NCI-H1694 treated with DMSO at 0.1 percent for 48 hours (cell line): Measurements from ENCODE around the gene GJB3.
"Not testable (repeated sequence)": the region's sequence is repeated elsewhere in the genome, so short reads cannot be mapped to it uniquely, and the experiment has no call there.

Source experiments
- DNase-seq: peaks from one replicate; lab custom pipeline; 2025; lab: John Stamatoyannopoulos, UW

Gene GJB3

DNA sequence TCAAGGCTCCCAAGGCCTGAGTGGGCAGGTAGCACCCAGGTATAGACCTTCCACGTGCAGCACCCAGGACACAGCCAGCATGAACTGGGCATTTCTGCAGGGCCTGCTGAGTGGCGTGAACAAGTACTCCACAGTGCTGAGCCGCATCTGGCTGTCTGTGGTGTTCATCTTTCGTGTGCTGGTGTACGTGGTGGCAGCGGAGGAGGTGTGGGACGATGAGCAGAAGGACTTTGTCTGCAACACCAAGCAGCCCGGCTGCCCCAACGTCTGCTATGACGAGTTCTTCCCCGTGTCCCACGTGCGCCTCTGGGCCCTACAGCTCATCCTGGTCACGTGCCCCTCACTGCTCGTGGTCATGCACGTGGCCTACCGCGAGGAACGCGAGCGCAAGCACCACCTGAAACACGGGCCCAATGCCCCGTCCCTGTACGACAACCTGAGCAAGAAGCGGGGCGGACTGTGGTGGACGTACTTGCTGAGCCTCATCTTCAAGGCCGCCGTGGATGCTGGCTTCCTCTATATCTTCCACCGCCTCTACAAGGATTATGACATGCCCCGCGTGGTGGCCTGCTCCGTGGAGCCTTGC lies 19.7 kb upstream of the GJB3 start:
- no peak for DNase-seq

- DNase-seq, result no peak
Measured at GRCh38 chr1:34761776-34762307, 19.2 kb upstream of the GJB3 start.

DNA sequence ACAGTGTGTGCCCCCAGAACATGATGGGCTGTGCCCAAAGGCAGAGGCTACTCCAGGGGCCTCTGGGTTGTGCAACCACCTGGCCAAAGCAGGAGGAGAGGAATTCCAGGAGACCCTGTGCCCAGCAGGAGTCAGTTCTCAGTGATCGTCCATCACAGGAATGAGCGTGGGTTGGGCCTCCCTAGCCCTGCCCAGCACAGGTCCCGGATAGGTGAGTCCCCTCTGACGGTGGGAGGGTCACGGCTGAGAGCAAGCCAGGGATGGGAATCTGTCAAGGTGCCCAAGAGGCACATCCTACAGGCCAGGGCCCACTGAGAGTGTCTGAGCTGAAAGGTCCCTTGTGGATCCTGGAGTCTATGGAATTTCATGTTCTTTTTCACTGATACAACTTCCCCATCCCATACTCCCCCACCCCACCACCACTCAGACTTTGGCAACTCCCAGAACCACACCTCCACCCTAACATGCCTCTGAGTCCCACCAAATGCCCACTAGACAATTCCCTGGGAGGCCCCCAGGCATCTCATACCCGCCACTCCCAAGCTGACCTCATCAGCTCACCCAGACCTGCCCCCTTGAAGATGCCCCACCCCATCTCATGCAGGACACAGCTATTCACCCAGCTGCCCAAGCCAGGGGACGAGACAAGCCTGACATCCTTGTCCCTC lies 18.4 kb upstream of the GJB3 start:
- DNase-seq, result no peak

GRCh38 chr1:34763142-34763781 lies 17.8 kb upstream of the GJB3 start:
- no peak for DNase-seq

GRCh38 chr1:34768856-34769255 lies 12.2 kb upstream of the GJB3 start:
- no peak for DNase-seq

DNA sequence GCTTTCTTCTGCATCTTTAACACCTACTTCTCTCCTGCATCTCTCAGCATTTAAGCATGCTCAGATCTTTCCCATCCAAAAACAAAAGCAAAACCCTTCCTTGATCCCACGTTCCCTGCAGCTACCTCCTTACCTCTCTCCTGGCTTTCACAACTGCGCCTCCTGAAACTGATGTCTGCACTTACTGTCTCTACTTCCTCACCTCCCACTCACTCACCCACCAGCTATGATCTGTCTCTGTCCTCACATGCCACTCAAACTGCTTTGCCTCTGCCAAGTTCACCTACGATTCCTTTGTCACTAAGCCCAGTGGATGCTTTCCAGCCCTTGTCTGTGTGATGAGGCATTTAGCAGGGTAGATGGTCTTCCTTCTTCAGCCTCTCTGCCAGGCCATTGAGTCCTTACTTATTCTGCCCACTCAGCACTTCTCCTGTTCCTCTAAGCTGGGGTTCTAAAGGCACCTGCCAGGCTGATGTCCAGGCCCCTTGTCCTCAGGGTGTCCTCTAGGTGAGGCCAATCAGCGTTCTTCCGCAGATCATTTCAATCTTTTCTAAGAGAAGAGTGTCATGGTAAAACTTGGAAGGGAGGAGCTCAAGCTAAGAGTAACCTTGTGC lies 10.0 kb upstream of the GJB3 start:
- no peak for DNase-seq

DNA sequence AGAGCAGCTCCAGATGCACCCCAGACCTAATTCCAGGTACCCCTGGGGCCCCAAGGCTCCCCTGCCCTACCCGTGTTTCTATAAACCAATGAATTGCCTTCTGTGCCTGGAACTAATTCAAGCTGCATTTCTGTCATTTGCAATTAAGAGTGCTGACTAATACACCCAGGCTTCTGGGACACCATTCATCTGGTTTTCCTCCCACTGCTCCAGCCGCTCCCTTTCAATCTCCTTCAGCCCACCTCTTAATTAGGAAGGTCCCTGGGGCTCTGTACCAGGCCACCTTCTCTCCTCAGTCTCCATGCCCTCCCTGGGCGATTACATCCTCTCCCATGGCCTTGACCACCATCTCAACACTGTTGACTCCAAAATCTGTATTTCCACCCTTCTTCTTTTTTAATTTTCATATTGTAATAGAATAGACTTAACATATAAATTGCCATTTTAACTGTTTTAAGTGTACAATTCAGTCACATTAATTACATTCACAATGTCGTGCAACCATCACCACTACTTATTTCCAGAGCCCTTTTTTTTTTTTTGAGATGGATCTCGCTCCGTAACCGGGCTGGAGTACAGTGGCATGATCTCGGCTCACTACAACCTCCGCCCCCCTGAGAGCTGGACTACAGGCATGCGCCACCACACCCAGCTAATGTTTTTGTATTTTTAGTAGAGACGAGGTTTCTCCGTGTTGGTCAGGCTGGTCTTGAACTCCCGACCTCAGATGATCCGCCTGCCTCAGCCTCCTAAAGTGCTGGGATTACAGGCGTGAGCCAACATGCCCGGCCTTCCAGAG lies 9.2 kb upstream of the GJB3 start:
- no peak for DNase-seq

GRCh38 chr1:34773114-34773513 lies 7.9 kb upstream of the GJB3 start:
- not testable (repeated sequence) for DNase-seq

DNA sequence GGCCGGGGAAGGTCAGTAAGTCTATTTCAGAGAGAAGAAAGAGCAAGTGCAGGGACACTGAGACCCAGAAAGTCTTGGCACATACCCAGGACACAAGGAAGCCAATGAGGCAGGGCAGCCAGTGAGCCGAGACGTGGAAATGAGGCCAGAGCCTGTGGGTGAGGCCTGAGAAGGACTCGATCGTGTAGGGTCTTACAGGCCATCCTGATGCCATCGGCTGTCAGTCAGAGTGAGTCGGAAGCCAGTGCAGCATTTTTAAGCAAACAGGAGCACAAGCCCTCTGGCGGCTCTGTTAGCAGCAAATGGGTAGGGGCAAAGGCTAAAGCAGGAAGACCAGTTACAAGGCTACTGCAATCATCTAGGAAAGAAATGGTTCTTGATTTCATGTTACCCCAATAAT lies 6.1 kb upstream of the GJB3 start:
- DNase-seq, result no peak

DNA sequence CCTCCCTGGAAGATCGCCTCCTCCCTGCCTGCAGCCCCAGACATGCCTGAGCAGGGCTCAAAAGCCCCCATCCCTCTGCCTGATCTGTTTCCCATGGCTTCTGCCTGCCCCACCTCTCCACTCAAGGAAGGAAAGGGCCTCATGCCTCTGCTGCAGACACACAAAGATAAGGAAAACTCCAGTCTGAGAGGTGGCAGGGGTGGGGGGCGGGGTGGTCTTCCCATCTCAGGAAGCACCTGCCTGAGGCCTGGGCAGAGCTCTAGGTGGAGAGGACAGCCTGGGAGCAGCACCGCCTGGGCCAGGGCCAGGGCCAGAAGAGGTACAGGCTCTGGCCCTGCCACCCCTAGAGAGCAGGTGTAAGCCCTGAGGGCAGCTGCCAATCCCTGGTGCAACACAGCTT lies 4.1 kb upstream of the GJB3 start:
- DNase-seq, result no peak

DNA sequence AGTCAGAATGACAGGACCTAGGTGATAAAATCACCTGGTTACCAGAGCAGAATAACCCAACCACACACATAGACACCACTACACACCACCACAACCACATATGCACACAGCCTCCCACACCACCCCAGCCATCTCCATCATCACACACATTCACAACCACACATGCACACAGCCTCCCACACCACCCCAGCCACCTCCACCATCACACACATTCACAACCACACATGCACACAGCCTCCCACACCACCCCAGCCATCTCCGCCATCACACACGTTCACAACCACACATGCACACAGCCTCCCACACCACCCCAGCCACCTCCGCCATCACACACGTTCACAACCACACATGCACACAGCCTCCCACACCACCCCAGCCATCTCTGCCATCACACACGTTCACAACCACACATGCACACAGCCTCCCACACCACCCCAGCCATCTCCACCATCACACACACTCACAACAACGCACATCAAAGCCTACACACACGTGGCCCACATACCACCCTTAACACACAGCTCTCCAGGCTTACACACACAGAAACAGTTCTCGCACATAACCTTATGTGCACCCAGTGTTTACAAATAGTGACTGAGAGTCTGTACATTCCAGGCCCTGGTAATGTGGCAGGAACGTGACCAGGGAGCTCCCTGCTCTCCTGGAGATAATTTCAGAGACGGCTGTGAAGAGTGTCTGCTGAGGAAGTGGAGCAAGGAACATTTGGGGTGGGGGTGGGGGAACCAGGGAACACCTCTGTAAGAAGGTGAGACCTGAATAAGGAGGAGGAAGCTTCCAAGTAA lies 3.3 kb upstream of the GJB3 start:
- no peak for DNase-seq

DNA sequence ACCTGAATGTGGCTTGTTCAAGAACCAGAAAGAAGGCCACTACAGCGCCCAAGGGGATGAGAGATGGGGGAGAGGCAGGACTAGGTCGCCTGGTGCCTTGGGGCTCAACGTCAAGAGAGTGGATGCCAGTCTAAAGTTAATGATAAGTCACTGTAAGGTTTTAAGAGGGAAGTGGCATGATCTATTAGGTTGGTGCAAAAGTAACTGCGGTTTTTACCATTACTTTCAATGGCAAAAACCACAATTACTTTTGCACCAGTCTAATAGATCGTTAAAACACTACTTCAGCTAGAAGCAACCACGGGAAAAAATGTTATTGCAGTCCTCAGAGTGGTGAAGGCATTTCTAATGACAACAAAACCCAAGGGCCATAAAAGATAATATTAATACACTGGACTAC lies 2.6 kb upstream of the GJB3 start:
- no peak for DNase-seq

DNA sequence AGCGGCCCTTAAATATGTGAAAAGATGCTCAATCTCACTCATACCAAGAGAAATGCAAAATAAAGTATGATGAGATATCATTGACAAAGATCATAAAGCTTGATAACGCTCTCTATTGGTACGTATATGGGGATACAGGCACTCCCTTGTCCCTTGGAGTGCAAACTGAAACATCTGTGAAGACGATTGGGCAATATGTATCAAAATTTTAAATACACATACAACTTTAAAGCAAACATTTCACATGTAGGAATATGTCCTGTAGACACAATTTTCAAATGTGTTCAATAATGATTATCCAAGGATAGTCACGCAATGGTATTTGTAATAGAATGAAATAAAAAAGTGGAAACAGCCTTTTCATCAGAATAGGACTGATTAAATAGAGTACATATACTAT lies 2.0 kb upstream of the GJB3 start:
- no peak for DNase-seq

- no peak for DNase-seq
Measured at GRCh38 chr1:34779526-34779925, 1.5 kb upstream of the GJB3 start.

DNA sequence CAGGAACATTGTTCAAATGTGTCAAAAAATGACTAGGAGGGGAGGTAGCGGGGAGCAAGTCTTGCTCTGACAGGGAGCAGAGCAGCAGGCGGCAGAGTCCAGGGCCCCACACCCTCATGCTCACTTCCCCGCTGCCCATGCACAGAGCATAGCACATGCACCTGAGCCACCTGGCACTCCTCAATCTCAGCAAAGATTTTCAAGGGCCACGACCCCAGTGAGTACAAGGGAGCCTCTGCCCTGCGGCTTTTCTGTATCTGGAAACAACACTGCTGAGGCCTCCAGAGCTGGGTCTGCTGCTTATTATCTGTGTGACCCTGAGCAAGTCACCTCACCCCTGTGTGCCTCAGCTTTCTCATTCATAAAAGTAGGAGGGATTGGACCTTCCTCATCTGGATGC lies 1.1 kb upstream of the GJB3 start:
- no peak for DNase-seq

DNA sequence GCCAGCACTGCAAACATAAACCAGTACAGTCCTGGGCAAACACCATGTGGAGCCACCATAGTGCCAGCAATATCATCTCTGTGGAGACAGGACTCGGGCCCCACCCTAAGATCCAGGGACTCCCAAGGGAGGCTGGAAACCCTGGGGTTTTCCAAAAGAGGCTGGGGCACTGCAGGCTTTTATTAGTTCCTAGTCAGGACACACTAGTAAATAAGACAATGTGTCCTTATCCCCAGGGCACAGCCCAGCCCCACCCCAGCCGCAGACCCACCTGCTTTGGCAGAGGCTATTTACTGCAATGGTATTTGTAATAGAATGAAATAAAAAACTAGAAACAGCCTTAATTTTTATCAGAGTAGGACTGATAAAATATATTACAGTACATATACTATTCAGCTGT lies 486 bp upstream of the GJB3 start:
- DNase-seq, result no peak

DNA sequence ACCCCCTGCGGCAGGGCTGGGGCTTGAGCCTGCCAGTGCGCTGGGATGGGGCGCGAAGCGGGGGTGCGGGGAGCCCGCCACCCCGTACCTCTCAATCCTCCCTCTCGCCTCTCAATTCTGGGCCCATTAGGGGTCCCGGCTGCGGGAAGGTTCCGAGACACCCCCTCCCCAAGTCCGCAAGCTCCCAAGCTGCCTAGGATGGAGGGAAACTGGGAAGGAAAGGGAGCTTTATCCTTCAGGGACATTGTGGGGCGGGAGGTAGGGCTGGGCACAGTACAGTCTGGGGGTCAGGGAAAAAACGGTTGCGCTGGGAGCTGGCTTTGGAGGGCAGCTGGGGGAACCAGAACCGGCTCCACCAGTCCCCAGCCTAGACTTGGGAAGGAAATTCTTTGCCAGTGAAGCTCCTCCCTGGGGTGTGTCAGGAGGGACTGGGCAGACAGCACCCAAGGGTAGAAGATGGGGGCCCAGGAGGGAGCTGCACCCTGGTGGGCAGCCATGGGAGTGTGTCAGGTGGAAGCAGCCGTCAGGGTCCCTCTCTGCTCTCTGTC lies 904 bp downstream of the GJB3 start:
- DNase-seq, result no peak

- no peak for DNase-seq
Measured at GRCh38 chr1:34784751-34785221, 3.8 kb downstream of the GJB3 start.

- no peak for DNase-seq
Measured at GRCh38 chr1:34785231-34785874, 4.3 kb downstream of the GJB3 start.

DNA sequence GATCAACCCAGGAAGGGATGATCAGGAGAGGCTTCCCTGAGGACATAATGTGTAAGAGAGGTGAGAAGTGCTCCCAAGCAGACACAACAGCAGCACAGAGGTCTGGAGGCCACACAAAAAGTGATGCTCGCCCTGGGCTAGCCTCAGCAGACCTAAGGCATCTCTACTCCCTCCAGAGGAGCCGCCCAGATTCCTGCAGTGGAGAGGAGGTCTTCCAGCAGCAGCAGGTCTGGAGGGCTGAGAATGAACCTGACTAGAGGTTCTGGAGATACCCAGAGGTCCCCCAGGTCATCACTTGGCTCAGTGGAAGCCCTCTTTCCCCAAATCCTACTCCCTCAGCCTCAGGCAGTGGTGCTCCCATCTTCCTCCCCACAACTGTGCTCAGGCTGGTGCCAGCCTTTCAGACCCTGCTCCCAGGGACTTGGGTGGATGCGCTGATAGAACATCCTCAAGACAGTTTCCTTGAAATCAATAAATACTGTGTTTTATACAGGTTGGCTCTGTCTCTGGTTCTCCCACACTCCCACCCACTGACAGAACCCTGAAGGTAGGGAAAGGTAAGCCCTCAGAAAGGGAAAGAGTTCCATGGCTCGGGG lies 5.0 kb downstream of the GJB3 start:
- no peak for DNase-seq
